Duodenal mucosa (tissue), 2 donors: ENCODE measurements around the gene CAB39L.

Source experiments
- H3K27ac ChIP-seq: one replicate; pipeline ENCODE4 v1.7.0; 2013; ENCODE audit warnings: low read depth, low read length
- H3K27me3 ChIP-seq, 2 donors: one replicate each; pipeline ENCODE4 v1.7.0; 2013; ENCODE audit warnings: low read length in 2 of 2, control low read depth in 1 of 2; ENCODE audit not compliant: insufficient read depth in 2 of 2, control insufficient read depth in 1 of 2
- H3K36me3 ChIP-seq, 2 donors: one replicate each; pipeline ENCODE4 v1.7.0; 2013; ENCODE audit warnings: low read length in 2 of 2, control low read depth in 1 of 2; ENCODE audit not compliant: insufficient read depth in 2 of 2, control insufficient read depth in 1 of 2
- H3K4me1 ChIP-seq, 2 donors: one replicate each; pipeline ENCODE4 v1.7.0; 2013; ENCODE audit warnings: low read length in 2 of 2, control low read depth in 1 of 2; ENCODE audit not compliant: insufficient read depth in 2 of 2, control insufficient read depth in 1 of 2
- H3K4me3 ChIP-seq, 2 donors: one replicate each; pipeline ENCODE4 v1.7.0; 2013; ENCODE audit warnings: low read length in 2 of 2, low read depth in 1 of 2
- H3K9ac ChIP-seq, 2 donors: one replicate each; pipeline ENCODE4 v1.7.0; 2013; ENCODE audit warnings: low read length in 2 of 2, low read depth in 1 of 2
- H3K9me3 ChIP-seq, 2 donors: one replicate each; pipeline ENCODE4 v1.7.0; 2013; ENCODE audit warnings: low read length in 2 of 2, control low read depth in 1 of 2; ENCODE audit not compliant: control insufficient read depth in 1 of 2

CAB39L gene

DNA sequence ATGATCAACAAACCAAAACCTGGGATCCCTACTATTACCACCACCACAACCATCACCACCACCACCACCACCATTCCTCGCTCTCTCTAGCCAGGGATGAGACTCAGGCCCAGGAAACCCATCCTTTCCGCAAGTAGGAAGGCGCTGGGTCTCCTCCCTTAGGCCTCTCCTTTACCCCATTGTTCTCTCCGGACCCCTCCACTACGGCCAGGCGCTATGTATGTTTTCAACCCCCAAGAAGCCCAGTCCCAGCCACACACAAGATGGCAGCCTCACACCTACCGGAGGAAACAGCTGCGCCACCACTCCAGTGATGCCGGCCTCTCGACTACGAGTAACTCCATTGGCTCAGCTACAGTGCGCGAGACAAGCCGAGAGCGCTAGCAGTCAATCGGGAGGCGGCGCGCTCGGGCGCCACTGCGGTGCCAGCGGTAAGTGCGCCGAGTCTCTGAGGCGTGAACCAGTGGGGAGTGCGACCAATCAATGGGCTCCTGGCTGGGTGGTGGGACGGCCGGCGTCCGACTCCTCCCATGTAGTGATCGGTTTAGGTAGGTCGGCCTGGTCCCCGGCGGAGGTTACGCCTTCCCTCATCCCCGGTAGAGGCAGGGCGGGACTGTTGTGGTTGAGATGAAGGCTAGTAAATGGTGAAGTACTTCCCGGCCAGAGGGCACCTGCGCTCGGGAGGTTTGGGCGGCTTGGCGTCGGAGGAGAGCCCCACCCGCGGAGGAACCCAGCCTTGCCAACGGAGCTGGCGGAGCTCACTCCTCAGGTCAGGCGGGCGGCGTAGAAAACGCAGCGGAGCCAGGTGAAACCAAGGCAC, at the start of gene CAB39L, which contains the start of gene SETDB2:
CAB39L (minus strand) TSS at position 361 of the 820 bp plus-strand sequence. CDS start 61,154 bp downstream, outside the sequence.
SETDB2 (plus strand) TSS at position 571 of the 820 bp plus-strand sequence. CDS start 7,620 bp downstream, outside the sequence.
- H3K27ac ChIP-seq, result peak within 1 kb of the TSS; percentile 97
- H3K4me1 ChIP-seq, result peaks cover 0 to 14% of the 10 kb centered on the region in 2 donors
- H3K9me3 ChIP-seq, result no peaks in the 10 kb centered on the region
- H3K27me3 ChIP-seq, result no peaks in the 10 kb centered on the region
- peak within 1 kb of the TSS; percentile 81 to 83 for H3K9ac ChIP-seq
- H3K36me3 ChIP-seq, result no peaks in the 10 kb centered on the region
- peak within 1 kb of the TSS; percentile 94 to 96 for H3K4me3 ChIP-seq

GRCh38 chr13:49488563-49488962, 44.7 kb upstream of the CAB39L start:
- no peak overlapping the region for H3K9ac ChIP-seq
- no peaks in the 10 kb centered on the region for H3K9me3 ChIP-seq
- no peaks in the 10 kb centered on the region for H3K27me3 ChIP-seq
- no peak overlapping the region for H3K4me3 ChIP-seq
- H3K36me3 ChIP-seq, result peaks cover 0 to 29% of the 10 kb centered on the region in 2 donors
- no peak overlapping the region for H3K27ac ChIP-seq
- no peaks in the 10 kb centered on the region for H3K4me1 ChIP-seq

DNA sequence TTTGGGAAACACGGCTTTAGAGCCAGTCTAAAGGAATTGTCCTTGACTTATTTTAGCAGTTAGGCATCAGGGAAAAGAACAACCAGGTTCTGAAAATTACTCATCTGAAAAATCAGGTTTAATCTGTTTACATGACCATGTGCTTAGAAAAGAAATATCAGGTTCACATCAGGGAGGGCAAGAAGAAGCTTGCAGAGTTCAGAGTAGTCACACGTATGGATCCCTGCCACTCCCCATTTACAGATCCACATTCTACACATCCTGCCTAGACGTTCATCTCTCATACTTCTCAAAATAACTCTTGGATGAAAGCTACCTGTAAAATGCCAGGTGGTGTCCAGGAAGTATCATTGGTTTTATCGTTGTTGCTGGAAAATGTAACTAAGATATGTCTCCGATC, 37.9 kb upstream of the CAB39L start:
- Histone ChIP-seq H3K27ac (no peak overlapping the region), H3K9me3 (no peaks in the 10 kb centered on the region), H3K36me3 (peaks cover 17 to 59% of the 10 kb centered on the region in 2 donors), H3K4me1 (peaks cover 0 to 4% of the 10 kb centered on the region in 2 donors), H3K9ac (no peak overlapping the region), H3K4me3 (no peak overlapping the region), H3K27me3 (no peaks in the 10 kb centered on the region)

- H3K36me3 ChIP-seq, result peaks cover 33 to 52% of the 10 kb centered on the region in 2 donors
Measured at GRCh38 chr13:49476529-49476928, 32.7 kb upstream of the CAB39L start.

GRCh38 chr13:49472186-49472585, 28.3 kb upstream of the CAB39L start:
- Histone ChIP-seq H3K27me3 (no peaks in the 10 kb centered on the region), H3K4me1 (no peaks in the 10 kb centered on the region), H3K9me3 (no peaks in the 10 kb centered on the region), H3K4me3 (no peak overlapping the region), H3K36me3 (peaks cover 26 to 43% of the 10 kb centered on the region in 2 donors), H3K27ac (no peak overlapping the region), H3K9ac (no peak overlapping the region)

More at GRCh38 chr13:49476529-49476928, 32.7 kb upstream of the CAB39L start:
- Histone ChIP-seq H3K4me3 (no peak overlapping the region), H3K27ac (no peak overlapping the region), H3K9ac (no peak overlapping the region), H3K4me1 (peaks cover 0 to 4% of the 10 kb centered on the region in 2 donors), H3K27me3 (no peaks in the 10 kb centered on the region), H3K9me3 (no peaks in the 10 kb centered on the region)

DNA sequence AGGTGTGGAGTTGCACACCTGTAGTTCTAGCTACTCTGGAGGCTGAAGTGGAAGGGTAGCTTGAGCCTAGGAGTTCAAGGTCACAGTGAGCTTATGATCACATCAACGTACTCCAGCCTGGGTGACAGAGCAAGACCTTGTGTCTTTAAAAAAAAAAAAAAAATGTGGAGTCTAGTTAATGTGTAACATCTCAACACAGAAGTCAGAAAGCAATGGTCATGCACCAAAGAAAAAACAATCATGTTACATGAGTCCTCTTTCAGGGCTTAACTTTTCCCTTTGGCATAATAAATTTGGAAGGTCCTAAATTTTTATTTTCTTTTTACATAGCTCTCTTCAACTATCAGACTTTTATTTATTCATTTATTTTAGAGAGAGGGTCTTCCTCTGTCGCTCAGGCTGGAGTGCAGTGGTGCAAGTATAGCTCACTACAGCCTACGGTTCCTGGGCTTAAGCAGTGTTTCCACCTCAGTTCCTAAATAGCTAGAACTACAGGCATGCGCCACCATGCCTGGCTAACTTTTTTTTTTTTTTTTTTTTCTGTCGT, 22.5 kb upstream of the CAB39L start:
- Histone ChIP-seq H3K27ac (peak overlapping the region; percentile 39), H3K9ac (no peak overlapping the region), H3K27me3 (no peaks in the 10 kb centered on the region)

GRCh38 chr13:49464621-49465325, 20.9 kb upstream of the CAB39L start:
- no peak overlapping the region for H3K9ac ChIP-seq
- peaks cover 7 to 16% of the 10 kb centered on the region in 2 donors for H3K9me3 ChIP-seq
- no peaks in the 10 kb centered on the region for H3K27me3 ChIP-seq
- H3K36me3 ChIP-seq, result peaks cover 23 to 51% of the 10 kb centered on the region in 2 donors
- no peak overlapping the region for H3K4me3 ChIP-seq
- no peak overlapping the region for H3K27ac ChIP-seq
- no peaks in the 10 kb centered on the region for H3K4me1 ChIP-seq

More for the DNA sequence above, 22.5 kb upstream of the CAB39L start:
- no peak overlapping the region for H3K4me3 ChIP-seq
- H3K36me3 ChIP-seq, result peaks cover 23 to 57% of the 10 kb centered on the region in 2 donors
- peaks cover 7 to 16% of the 10 kb centered on the region in 2 donors for H3K9me3 ChIP-seq
- no peaks in the 10 kb centered on the region for H3K4me1 ChIP-seq

DNA sequence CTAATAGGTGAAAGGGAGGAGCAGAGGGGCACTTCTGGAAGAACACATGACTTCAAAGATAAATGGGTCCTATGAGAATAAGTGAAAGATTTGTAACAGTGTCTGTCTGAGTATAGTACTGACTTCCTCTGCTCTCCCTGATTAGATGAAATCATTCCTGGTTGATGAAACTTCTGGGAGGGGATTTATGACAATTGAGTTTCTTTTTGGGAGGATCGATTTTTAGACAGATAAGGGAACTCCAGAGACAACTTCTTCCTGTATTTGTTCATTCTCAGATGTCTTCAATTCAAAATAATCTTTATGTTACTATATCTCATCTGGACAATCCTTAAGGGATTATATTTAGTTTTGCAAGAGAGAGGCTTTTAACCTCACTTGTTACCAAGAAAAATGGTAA, 20.2 kb upstream of the CAB39L start:
- Histone ChIP-seq H3K27me3 (no peaks in the 10 kb centered on the region), H3K27ac (no peak overlapping the region), H3K36me3 (peaks cover 23 to 47% of the 10 kb centered on the region in 2 donors), H3K4me1 (no peaks in the 10 kb centered on the region), H3K9ac (no peak overlapping the region), H3K4me3 (no peak overlapping the region), H3K9me3 (peaks cover 7 to 16% of the 10 kb centered on the region in 2 donors)

DNA sequence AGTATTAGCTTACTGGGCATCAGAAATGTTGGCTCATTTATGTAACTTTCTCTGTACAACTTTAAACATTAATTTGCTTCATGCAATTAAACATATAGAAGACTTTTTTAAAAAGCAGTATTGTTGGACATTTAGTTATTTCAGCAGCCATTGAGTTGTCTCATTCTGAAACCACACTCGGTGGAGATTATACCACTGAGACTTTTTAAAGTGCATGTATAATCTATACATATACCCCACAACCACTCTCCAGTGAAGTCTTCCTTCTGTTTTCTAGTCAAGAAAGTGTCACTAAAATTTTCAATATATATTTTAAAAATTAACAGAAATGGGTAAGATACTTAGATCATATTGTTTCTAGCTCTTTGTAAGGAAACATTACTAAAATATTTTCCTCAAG, 15.7 kb upstream of the CAB39L start:
- no peak overlapping the region for H3K27ac ChIP-seq
- H3K9ac ChIP-seq, result no peak overlapping the region
- H3K4me1 ChIP-seq, result no peaks in the 10 kb centered on the region
- H3K9me3 ChIP-seq, result peaks cover 7 to 16% of the 10 kb centered on the region in 2 donors
- no peak overlapping the region for H3K4me3 ChIP-seq
- peaks cover 19 to 36% of the 10 kb centered on the region in 2 donors for H3K36me3 ChIP-seq
- H3K27me3 ChIP-seq, result no peaks in the 10 kb centered on the region

DNA sequence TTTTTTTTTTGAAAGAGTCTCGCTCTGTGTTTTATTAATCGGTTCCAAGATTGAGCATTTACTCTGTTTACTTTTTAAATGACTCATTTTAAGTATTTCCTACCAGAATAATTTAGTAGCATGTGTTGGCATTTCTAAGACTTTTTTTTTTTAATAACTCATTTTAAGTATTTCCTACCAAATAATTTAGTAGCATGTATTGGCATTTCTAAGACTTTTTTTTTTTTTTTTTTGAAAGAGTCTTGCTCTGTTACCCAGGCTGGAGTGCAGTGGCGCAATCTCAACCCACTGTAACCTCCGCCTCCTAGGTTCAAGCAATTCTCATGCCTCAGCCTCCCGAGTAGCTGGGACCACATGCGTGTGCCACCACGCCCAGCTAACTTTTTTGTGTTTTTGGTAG, 13.4 kb upstream of the CAB39L start:
- no peaks in the 10 kb centered on the region for H3K4me1 ChIP-seq
- H3K36me3 ChIP-seq, result peaks cover 9 to 12% of the 10 kb centered on the region in 2 donors
- no peak overlapping the region for H3K9ac ChIP-seq
- H3K4me3 ChIP-seq, result no peak overlapping the region
- no peak overlapping the region for H3K27ac ChIP-seq
- peaks cover 0 to 3% of the 10 kb centered on the region in 2 donors for H3K9me3 ChIP-seq
- H3K27me3 ChIP-seq, result no peaks in the 10 kb centered on the region
